Measurements from ENCODE around the gene PNPLA1.

DNA sequence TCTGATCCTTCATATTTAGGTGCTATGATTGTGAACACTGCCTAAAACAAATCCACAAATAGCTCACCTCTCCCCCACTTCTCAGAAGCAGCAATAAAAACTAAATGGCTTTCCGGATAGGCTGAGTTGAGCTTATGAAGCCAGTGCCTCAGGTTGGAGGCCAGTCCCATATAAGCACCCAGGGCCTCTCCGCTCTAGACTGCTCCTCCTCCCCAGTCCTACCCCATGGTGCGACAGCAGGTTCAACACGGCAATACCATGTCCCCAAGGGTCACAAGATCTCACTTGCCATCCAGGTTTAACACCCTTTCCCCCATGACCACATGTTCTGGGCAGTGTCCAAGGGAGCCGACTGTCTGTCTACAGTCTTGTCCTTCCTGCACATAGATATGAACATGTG lies 46.1 kb downstream of the PNPLA1 start:
- TF ChIP-seq, protein P1, sequence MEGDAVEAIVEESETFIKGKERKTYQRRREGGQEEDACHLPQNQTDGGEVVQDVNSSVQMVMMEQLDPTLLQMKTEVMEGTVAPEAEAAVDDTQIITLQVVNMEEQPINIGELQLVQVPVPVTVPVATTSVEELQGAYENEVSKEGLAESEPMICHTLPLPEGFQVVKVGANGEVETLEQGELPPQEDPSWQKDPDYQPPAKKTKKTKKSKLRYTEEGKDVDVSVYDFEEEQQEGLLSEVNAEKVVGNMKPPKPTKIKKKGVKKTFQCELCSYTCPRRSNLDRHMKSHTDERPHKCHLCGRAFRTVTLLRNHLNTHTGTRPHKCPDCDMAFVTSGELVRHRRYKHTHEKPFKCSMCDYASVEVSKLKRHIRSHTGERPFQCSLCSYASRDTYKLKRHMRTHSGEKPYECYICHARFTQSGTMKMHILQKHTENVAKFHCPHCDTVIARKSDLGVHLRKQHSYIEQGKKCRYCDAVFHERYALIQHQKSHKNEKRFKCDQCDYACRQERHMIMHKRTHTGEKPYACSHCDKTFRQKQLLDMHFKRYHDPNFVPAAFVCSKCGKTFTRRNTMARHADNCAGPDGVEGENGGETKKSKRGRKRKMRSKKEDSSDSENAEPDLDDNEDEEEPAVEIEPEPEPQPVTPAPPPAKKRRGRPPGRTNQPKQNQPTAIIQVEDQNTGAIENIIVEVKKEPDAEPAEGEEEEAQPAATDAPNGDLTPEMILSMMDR (conservative IDR thresholded peaks at IDR 0.05 in 1 of 2, IDR thresholded peaks at IDR 0.05 in 1 of 2; ENCODE audit: low read depth in 1 of 2, low read length in 2 of 2), result no peak
- TF ChIP-seq EZH2 (IDR thresholded peaks at IDR 0.05; ENCODE audit: low read length, missing control alignments), result no peak

Data from fibroblast of lung (primary cell).